A549 (cell line): ENCODE measurements around the gene KRTAP5-2. TPM values are rescaled to one million over a fixed set of nuclear protein-coding genes. Genes with fewer than 3 reads are reported as not detected.
"Not testable (repeated sequence)": the region's sequence is repeated elsewhere in the genome, so short reads cannot be mapped to it uniquely, and the experiment has no call there.

Experiments
- ATAC-seq, 2 experiments: fragments of 200-7000 bp in 1 of 2; fragments of >200 bp in 1 of 2; cut with Nextera tagmentation in 1 of 2; cut with Tn5 transposase in 1 of 2; 3 replicates each; pipeline versions ENCODE4 v1.8.0 to v1.9.1; 2018 to 2020; ENCODE audit warnings: mild to moderate bottlenecking in 1 of 2, moderate library complexity in 1 of 2
- CTCF ChIA-PET: fragments of 300-600 bp; sonication (Branson Sonifier 250); formaldehyde crosslinking; extraction: SDS; loops from one replicate; lab custom pipeline; 2021; ENCODE audit warnings: antibody characterized with exemption, inconsistent platforms; lab: Yijun Ruan, JAX
- POLR2A ChIA-PET: fragments of 350-600 bp; formaldehyde crosslinking; extraction: SDS; loops from one replicate; lab custom pipeline; 2021; ENCODE audit warnings: antibody characterized with exemption, inconsistent platforms; lab: Yijun Ruan, JAX
- DNase-seq, 2 experiments: peaks; one replicate each; pipeline versions ENCODE4 v3.0.0 to v3.0.0-alpha.2; 2011 to 2016; ENCODE audit warnings: low read depth in 1 of 2, low spot score in 1 of 2
- FAIRE-seq: peaks from 2 replicates; lab custom pipeline; 2011; peaks lifted over from hg19 to GRCh38; lab: Jason Lieb, UNC
- H3K27ac ChIP-seq, 2 experiments: fragments of >200 bp; sonication (Bioruptor Twin); formaldehyde crosslinking; 3 replicates each; pipeline ENCODE4 v1.5.1; 2016 to 2017
- H3K4me1 ChIP-seq: fragments of >200 bp; sonication (Bioruptor Twin); formaldehyde crosslinking; 3 replicates; pipeline ENCODE4 v1.6.1; 2016
- H3K4me2 ChIP-seq: fragments of >200 bp; sonication (Bioruptor Twin); formaldehyde crosslinking; 3 replicates; pipeline ENCODE4 v1.6.1; 2016
- H3K4me3 ChIP-seq: fragments of >200 bp; sonication (Bioruptor Twin); formaldehyde crosslinking; 3 replicates; pipeline ENCODE4 v1.5.1; 2016
- H3K9me3 ChIP-seq: fragments of >200 bp; sonication (Bioruptor Twin); formaldehyde crosslinking; 3 replicates; pipeline ENCODE4 v1.6.1; 2016
- CBX8 ChIP-seq: fragments of 200-600 bp; sonication (generic); IDR thresholded peaks from 2 replicates; pipeline ENCODE4 v1.6.1; 2016
- CHD4 ChIP-seq: fragments of 200-600 bp; sonication (generic); IDR thresholded peaks from 2 replicates; pipeline ENCODE4 v1.6.1; 2016; ENCODE audit warnings: antibody characterized with exemption, mild to moderate bottlenecking, borderline replicate concordance
- CTCF ChIP-seq: fragments of >200 bp; sonication (Bioruptor Twin); formaldehyde crosslinking; IDR thresholded peaks from 3 replicates; pipeline ENCODE4 v1.5.1; 2016
- GATA3 ChIP-seq: IDR thresholded peaks from 2 replicates; pipeline ENCODE4 v1.6.1; 2012; ENCODE audit warnings: borderline replicate concordance
- HDAC2 ChIP-seq: fragments of 200-600 bp; sonication (generic); IDR thresholded peaks from 2 replicates; pipeline ENCODE4 v1.6.1; 2016
- HOXB13 ChIP-seq: fragments of 250-450 bp; sonication (Bioruptor Pico); IDR thresholded peaks from 2 replicates; pipeline ENCODE4 v1.5.0; 2020; ENCODE audit warnings: low read depth, mild to moderate bottlenecking, moderate library complexity
- HOXB5 ChIP-seq: fragments of 250-450 bp; sonication (Bioruptor Pico); IDR thresholded peaks from 2 replicates; pipeline ENCODE4 v1.5.0; 2020; ENCODE audit warnings: mild to moderate bottlenecking, moderate library complexity
- MAX ChIP-seq: IDR thresholded peaks from 2 replicates; pipeline ENCODE4 v1.6.1; 2012
- MAZ ChIP-seq: fragments of 150-350 bp; IDR thresholded peaks from 2 replicates; pipeline ENCODE4 v1.6.1; 2014; ENCODE audit warnings: antibody characterized with exemption, low read depth, low read length, borderline replicate concordance
- NPAS2 ChIP-seq: fragments of 250-450 bp; sonication (Bioruptor Pico); IDR thresholded peaks from 2 replicates; pipeline ENCODE4 v1.8.0; 2022; ENCODE audit warnings: mild to moderate bottlenecking, moderate library complexity, borderline replicate concordance
- NR3C1 ChIP-seq: fragments of >200 bp; sonication (Bioruptor Twin); formaldehyde crosslinking; IDR thresholded peaks from 3 replicates; pipeline ENCODE4 v1.6.1; 2017
- PHF8 ChIP-seq: fragments of 200-600 bp; sonication (generic); IDR thresholded peaks from 2 replicates; pipeline ENCODE4 v1.6.1; 2016; ENCODE audit warnings: low read depth, mild to moderate bottlenecking, antibody characterized with exemption, moderate library complexity, borderline replicate concordance
- RCOR1 ChIP-seq: fragments of 150-350 bp; IDR thresholded peaks from 2 replicates; pipeline ENCODE4 v1.6.1; 2014; ENCODE audit warnings: antibody characterized with exemption, low read length, low read depth
- SMC3 ChIP-seq: fragments of >200 bp; sonication (Bioruptor Twin); formaldehyde crosslinking; IDR thresholded peaks from 3 replicates; pipeline ENCODE4 v1.6.1; 2018; ENCODE audit warnings: inconsistent platforms
- SREBF2 ChIP-seq: fragments of 450-650 bp; IDR thresholded peaks from 2 replicates; pipeline ENCODE4 v1.6.1; 2014; ENCODE audit warnings: mild to moderate bottlenecking, moderate library complexity
- TFCP2L1 ChIP-seq: fragments of 250-450 bp; sonication (Bioruptor Pico); IDR thresholded peaks from 2 replicates; pipeline ENCODE4 v1.5.0; 2021; ENCODE audit warnings: mild to moderate bottlenecking
- USF2 ChIP-seq: fragments of 450-650 bp; IDR thresholded peaks from 2 replicates; pipeline ENCODE4 v1.6.1; 2014; ENCODE audit warnings: antibody characterized with exemption
- ZC3H11A ChIP-seq: fragments of 450-650 bp; IDR thresholded peaks from 2 replicates; pipeline ENCODE4 v1.6.1; 2014; ENCODE audit warnings: antibody characterized with exemption, mild to moderate bottlenecking
- ZFP36 ChIP-seq: fragments of 450-650 bp; IDR thresholded peaks from 2 replicates; pipeline ENCODE4 v1.6.1; 2014; ENCODE audit warnings: borderline replicate concordance; ENCODE audit not compliant: partially characterized antibody
- WGBS: methylation state at CpG from one replicate; pipeline ENCODE4 v1.1.6; 2017; ENCODE audit errors: missing lambda C conversion rate; 5-methylcytosine and 5-hydroxymethylcytosine counted together
- polyA plus RNA-seq, 4 experiments: library from polyadenylated mRNA; depleted of rRNA in 3 of 4; stranded (reverse); fragments of >200 nt; fragmentation: RNase III in 1 of 4; extraction: RNeasy Plus Mini Kit Qiagen cat#74134 plus additional on column Dnase treatment in 1 of 4; gene quantifications; 2 replicates in 3 of 4; 3 replicates in 1 of 4; pipeline ENCODE4 v1.2.3, GENCODE V29; 2011 to 2017

Gene KRTAP5-2
- polyA plus RNA-seq, 2 of the 4 experiments (the other 2 are of a cell fraction) = not detected

DNA sequence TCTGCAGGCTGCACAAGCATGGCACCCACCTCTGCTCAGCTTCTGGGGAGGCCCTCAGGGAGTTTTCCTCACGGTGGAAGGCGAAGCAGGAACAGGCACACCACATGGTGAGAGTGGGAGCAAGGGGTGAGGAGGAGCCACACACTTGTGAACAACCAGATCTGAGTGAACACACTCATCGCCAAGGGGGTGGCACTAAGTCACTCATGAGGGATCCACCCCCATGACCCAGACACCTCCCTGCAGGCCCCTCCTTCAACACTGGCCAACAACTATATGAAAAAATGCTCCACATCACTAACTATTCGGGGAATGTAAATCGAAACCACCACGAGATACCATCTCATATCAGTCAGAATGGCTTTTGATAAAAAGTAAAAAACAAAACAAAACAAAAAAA is 722 bp upstream of the KRTAP5-2 start:
- no peak overlapping the region for H3K27ac ChIP-seq
- no peak overlapping the region for H3K4me3 ChIP-seq
- no peak for DNase-seq
- H3K9me3 ChIP-seq = no peaks in the 10 kb centered on the region
- TF ChIP-seq MAX = no peak
- TF ChIP-seq HOXB5 (CRISPR knock-in tag) = no peak
- TF ChIP-seq MAZ = no peak
- no peak for TF ChIP-seq CHD4
- TF ChIP-seq CTCF = no peak
- no peak for TF ChIP-seq SMC3
- TF ChIP-seq GATA3 = no peak
- TF ChIP-seq USF2 = no peak
- TF ChIP-seq SREBF2 = no peak
- TF ChIP-seq NR3C1 = no peak
- TF ChIP-seq ZFP36 = no peak
- no peak for TF ChIP-seq HDAC2
- no peak for TF ChIP-seq PHF8
- TF ChIP-seq ZC3H11A = no peak
- TF ChIP-seq RCOR1 = no peak
- TF ChIP-seq NPAS2 (CRISPR knock-in tag) = no peak
- TF ChIP-seq CBX8 = no peak
- H3K4me2 ChIP-seq = no peak overlapping the region
- FAIRE-seq = no peak
- CTCF ChIA-PET = interaction anchor here (1.0 to 5.8 kb wide), 6 partner anchors 9 to 52 kb away, joined by 3 to 48 read pairs (median 4); no protein-coding TSS in a partner anchor
- no peak for ATAC-seq
- H3K4me1 ChIP-seq = no peaks in the 10 kb centered on the region
- POLR2A ChIA-PET = no interaction called here
- 14% methylated on average over 6 of the region's 6 CpGs for WGBS

- FAIRE-seq, H3K9me3 ChIP-seq, POLR2A ChIA-PET, ATAC-seq, H3K4me1 ChIP-seq, H3K27ac ChIP-seq, DNase-seq, H3K4me3 ChIP-seq, H3K4me2 ChIP-seq: not testable (repeated sequence)
- CTCF ChIA-PET = interaction anchor here (0.7 to 5.8 kb wide), 9 partner anchors 8 to 94 kb away, joined by 3 to 48 read pairs (median 4); no protein-coding TSS in a partner anchor
- 6% methylated on average over 3 of the region's 3 CpGs for WGBS
These were observed 312 bp upstream of the KRTAP5-2 start for GRCh38 chr11:1598406-1598805.

- WGBS = 52% methylated on average over 9 of the region's 10 CpGs
- H3K4me3 ChIP-seq = no peak overlapping the region
- no peak for TF ChIP-seq PHF8
- no peak for TF ChIP-seq TFCP2L1 (CRISPR knock-in tag)
- no peak for TF ChIP-seq HOXB13 (CRISPR knock-in tag)
- TF ChIP-seq, all 56 proteins: peak for 0
- Histone ChIP-seq H3K4me1 (no peaks in the 10 kb centered on the region), H3K9me3 (no peaks in the 10 kb centered on the region), H3K4me2 (no peak overlapping the region), H3K27ac (no peak overlapping the region)
- CTCF ChIA-PET = interaction anchor here (0.7 to 5.8 kb wide), 12 partner anchors 15 to 55 kb away, joined by 3 to 48 read pairs (median 4); no protein-coding TSS in a partner anchor
- ATAC-seq (no peak), FAIRE-seq (no peak), DNase-seq (no peak)
- POLR2A ChIA-PET = no interaction called here
These were observed 632 bp downstream of the KRTAP5-2 start for GRCh38 chr11:1597331-1597993.

DNA sequence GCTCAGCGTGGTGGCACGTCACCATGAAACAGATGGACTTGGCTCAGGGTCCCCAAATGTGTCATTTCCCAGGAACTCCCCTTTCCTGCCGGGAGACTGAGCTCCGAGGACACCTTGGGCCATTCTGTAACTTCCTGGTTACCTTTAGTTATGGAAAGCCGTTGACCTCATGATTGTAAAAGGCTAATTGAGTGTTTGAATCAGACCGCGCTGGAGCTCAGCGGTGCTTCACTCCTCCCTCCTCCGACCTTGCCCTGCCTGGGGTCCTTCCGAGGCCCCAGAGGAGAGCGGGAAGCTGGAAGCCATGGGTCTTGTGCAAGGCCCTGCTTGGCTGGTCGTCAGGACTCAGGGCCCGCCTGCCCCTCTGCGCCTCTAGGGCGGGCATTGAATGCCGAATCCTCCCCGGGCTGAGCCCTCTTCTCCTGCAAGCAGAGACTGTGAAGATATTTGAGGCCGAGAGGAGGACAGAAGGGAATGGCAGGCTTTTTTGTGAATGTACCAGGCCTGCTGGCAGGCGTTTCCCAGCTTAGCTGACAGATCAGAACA is 1.4 kb downstream of the KRTAP5-2 start:
- POLR2A ChIA-PET, FAIRE-seq, DNase-seq, H3K4me1 ChIP-seq, H3K9me3 ChIP-seq, H3K4me2 ChIP-seq, H3K27ac ChIP-seq, H3K4me3 ChIP-seq: not testable (repeated sequence)
- CTCF ChIA-PET = interaction anchor here (0.7 to 5.8 kb wide), 14 partner anchors 12 to 548 kb away, joined by 3 to 48 read pairs (median 6); partner anchors contain the start of genes KRTAP5-3 and KRTAP5-5
- WGBS = 66% methylated on average over 19 of the region's 19 CpGs
- 0 out of 6 replicates have a peak, but pooled peaks of 1 of the 2 experiments have one; percentile 6 for ATAC-seq

DNA sequence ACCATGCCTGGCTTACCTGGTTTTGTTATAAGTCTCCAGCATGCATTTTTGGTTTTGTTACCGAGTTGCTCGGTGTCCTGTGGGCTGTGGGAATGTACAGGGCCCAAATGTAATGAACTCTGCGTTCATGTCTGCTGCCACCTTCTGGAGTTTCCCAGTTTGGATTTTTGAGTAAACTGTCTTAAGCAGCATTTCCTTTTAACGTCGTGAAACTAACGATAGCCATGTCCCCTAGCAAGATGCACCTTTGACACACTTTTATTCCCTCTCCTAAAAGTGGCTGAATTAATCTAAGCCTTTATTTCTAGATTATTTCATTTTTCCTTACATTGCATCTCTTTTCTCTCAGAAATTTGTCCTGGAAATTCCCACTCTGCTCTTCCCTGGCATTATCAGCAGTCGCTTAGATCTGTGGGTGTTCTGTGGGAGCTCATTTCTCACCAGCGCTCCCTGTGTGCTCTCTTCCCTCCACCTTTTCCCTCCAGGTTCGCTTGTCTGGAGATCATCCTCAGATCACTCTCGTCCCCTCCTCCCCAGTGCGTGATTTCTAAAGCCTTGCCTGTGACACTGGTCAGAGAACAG is 2.0 kb downstream of the KRTAP5-2 start:
- POLR2A ChIA-PET, H3K4me3 ChIP-seq, H3K27ac ChIP-seq, FAIRE-seq, H3K4me2 ChIP-seq, DNase-seq, H3K9me3 ChIP-seq, H3K4me1 ChIP-seq: not testable (repeated sequence)
- 55% methylated on average over 11 of the region's 11 CpGs for WGBS
- CTCF ChIA-PET = interaction anchor here (0.7 to 5.8 kb wide), 25 partner anchors 9 to 560 kb away, joined by 3 to 48 read pairs (median 6); partner anchors contain the start of genes KRTAP5-1, KRTAP5-3 and KRTAP5-5
- peak; percentile 55 to 64; a peak in 3 of 6 replicates for ATAC-seq
